H1 (cell line): ENCODE data around the gene TRIM67. TPM values are rescaled to one million over a fixed set of nuclear protein-coding genes. Genes with fewer than 3 reads are reported as not detected.

Experiments used
- CTCF ChIA-PET: fragments of 300-600 bp; sonication (Branson Sonifier 250); formaldehyde crosslinking; loops from one replicate; lab custom pipeline; 2021; ENCODE audit not compliant: partially characterized antibody; lab: Charles Lee
- POLR2A ChIA-PET: fragments of 300-600 bp; sonication (Branson Sonifier 250); formaldehyde crosslinking; loops from one replicate; lab custom pipeline; 2021; ENCODE audit warnings: inconsistent platforms; ENCODE audit not compliant: partially characterized antibody; lab: Charles Lee
- DNase-seq, 2 experiments: peaks; one replicate each; pipeline versions ENCODE4 v3.0.0 to v3.0.0-alpha.2; 2010 to 2022; ENCODE audit warnings: low spot score in 2 of 2, low read depth in 1 of 2, mixed read lengths in 1 of 2
- FAIRE-seq: peaks from 2 replicates; lab custom pipeline; 2011; peaks lifted over from hg19 to GRCh38; lab: Jason Lieb, UNC
- H2AFZ ChIP-seq: 2 replicates; pipeline ENCODE4 v1.8.1; 2012; ENCODE audit warnings: low read length, inconsistent platforms
- H2AK5ac ChIP-seq: 2 replicates; pipeline ENCODE4 v1.6.1; 2013; ENCODE audit warnings: low read depth, low read length
- H2BK120ac ChIP-seq: replicated peaks from 2 replicates; pipeline ENCODE3; 2013; ENCODE audit warnings: low read depth, low read length, inconsistent platforms
- H2BK12ac ChIP-seq: 2 replicates; pipeline ENCODE4 v1.6.1; 2013; ENCODE audit warnings: low read depth, low read length
- H2BK15ac ChIP-seq: 2 replicates; pipeline ENCODE4 v1.6.1; 2013; ENCODE audit warnings: low read length
- H2BK20ac ChIP-seq: 2 replicates; pipeline ENCODE4 v1.6.1; 2013; ENCODE audit warnings: low read length
- H2BK5ac ChIP-seq: 2 replicates; pipeline ENCODE4 v1.6.1; 2013; ENCODE audit warnings: low read depth, low read length
- H3K14ac ChIP-seq: 2 replicates; pipeline ENCODE4 v1.6.1; 2013; ENCODE audit warnings: inconsistent platforms; ENCODE audit not compliant: insufficient read length
- H3K18ac ChIP-seq: 2 replicates; pipeline ENCODE4 v1.6.1; 2013; ENCODE audit warnings: low read length; ENCODE audit errors: extremely low read depth
- H3K23ac ChIP-seq: 2 replicates; pipeline ENCODE4 v1.6.1; 2013; ENCODE audit warnings: inconsistent platforms; ENCODE audit not compliant: insufficient read length
- H3K23me2 ChIP-seq: 2 replicates; pipeline ENCODE4 v1.6.1; 2013; ENCODE audit warnings: low read depth, low read length
- H3K27ac ChIP-seq: 2 replicates; pipeline ENCODE4 v1.6.1; 2011; ENCODE audit warnings: low read depth, low read length, inconsistent platforms
- H3K27me3 ChIP-seq, 4 experiments: replicated peaks in 1 of 4; 1 replicate in 1 of 4; 2 replicates in 3 of 4; pipeline versions ENCODE4 v1.6.1 to v1.8.1; 2011 to 2013; ENCODE audit warnings: low read length in 3 of 4, mild to moderate bottlenecking in 3 of 4, inconsistent platforms in 2 of 4, mixed read lengths in 2 of 4, moderate library complexity in 1 of 4; ENCODE audit not compliant: control insufficient read depth in 3 of 4, insufficient read depth in 3 of 4; ENCODE audit errors: extremely low read depth in 1 of 4
- H3K36me3 ChIP-seq, 4 experiments: 2 replicates each; pipeline versions ENCODE4 v1.6.1 to v1.8.1; 2011 to 2013; ENCODE audit warnings: mild to moderate bottlenecking in 4 of 4, low read length in 3 of 4, moderate library complexity in 2 of 4, control low read depth in 1 of 4, inconsistent platforms in 1 of 4; ENCODE audit not compliant: insufficient read depth in 4 of 4, control insufficient read depth in 2 of 4
- H3K4ac ChIP-seq: replicated peaks from 2 replicates; pipeline ENCODE3; 2013; ENCODE audit warnings: low read length, low read depth, mixed read lengths, inconsistent platforms; ENCODE audit not compliant: insufficient read length
- H3K4me1 ChIP-seq, 4 experiments: replicated peaks in 1 of 4; 1 replicate in 1 of 4; 2 replicates in 3 of 4; pipeline versions ENCODE4 v1.6.1 to v1.8.1; 2011 to 2013; ENCODE audit warnings: low read length in 3 of 4, inconsistent platforms in 2 of 4, mixed read lengths in 1 of 4; ENCODE audit not compliant: insufficient read depth in 4 of 4, control insufficient read depth in 3 of 4
- H3K4me2 ChIP-seq, 2 experiments: 2 replicates each; pipeline versions ENCODE4 v1.6.1 to v1.8.1; 2011 to 2013; ENCODE audit warnings: low read depth in 2 of 2, low read length in 2 of 2, control low read depth in 1 of 2, inconsistent platforms in 1 of 2, mild to moderate bottlenecking in 1 of 2; ENCODE audit not compliant: insufficient read depth in 1 of 2
- H3K4me3 ChIP-seq, 4 experiments: fragments of 200-600, 300-600 bp in 1 of 4; sonication (generic), shearing (Covaris generic), sonication (Bioruptor Twin) in 1 of 4; 2 replicates each; pipeline versions ENCODE4 v1.5.1 to v1.8.1; 2011 to 2016; ENCODE audit warnings: low read length in 4 of 4, low read depth in 3 of 4, control low read depth in 2 of 4, inconsistent platforms in 2 of 4, mild to moderate bottlenecking in 2 of 4, mixed read lengths in 1 of 4, moderate library complexity in 1 of 4; ENCODE audit not compliant: insufficient read depth in 2 of 4; ENCODE audit errors: extremely low read depth in 1 of 4
- H3K56ac ChIP-seq: replicated peaks from 2 replicates; pipeline ENCODE3; 2013; ENCODE audit warnings: low read depth, mild to moderate bottlenecking, mixed read lengths, low read length, inconsistent platforms; ENCODE audit not compliant: insufficient read length
- H3K79me1 ChIP-seq: 2 replicates; pipeline ENCODE4 v1.6.1; 2013; ENCODE audit warnings: low read depth, low read length, control low read depth
- H3K79me2 ChIP-seq, 2 experiments: 2 replicates each; pipeline versions ENCODE4 v1.6.1 to v1.8.1; 2012 to 2013; ENCODE audit warnings: low read length in 2 of 2, mild to moderate bottlenecking in 2 of 2, inconsistent platforms in 1 of 2; ENCODE audit not compliant: insufficient read depth in 2 of 2, control insufficient read depth in 1 of 2
- H3K9ac ChIP-seq, 4 experiments: replicated peaks in 1 of 4; 1 replicate in 1 of 4; 2 replicates in 3 of 4; pipeline versions ENCODE4 v1.6.1 to v1.8.1; 2011 to 2013; ENCODE audit warnings: low read depth in 3 of 4, low read length in 3 of 4, control low read depth in 2 of 4, mild to moderate bottlenecking in 2 of 4, moderate library complexity in 2 of 4, inconsistent platforms in 1 of 4; ENCODE audit errors: extremely low read depth in 1 of 4
- H3K9me3 ChIP-seq, 2 experiments: 2 replicates each; pipeline versions ENCODE4 v1.6.1 to v1.8.1; 2012 to 2013; ENCODE audit warnings: mild to moderate bottlenecking in 2 of 2, moderate library complexity in 2 of 2, control low read depth in 1 of 2, inconsistent platforms in 1 of 2, low read depth in 1 of 2, low read length in 1 of 2, mixed read lengths in 1 of 2; ENCODE audit not compliant: insufficient read depth in 2 of 2
- H4K20me1 ChIP-seq, 2 experiments: replicated peaks in 1 of 2; 2 replicates each; pipeline versions ENCODE3 to v1.8.1; 2011 to 2013; ENCODE audit warnings: inconsistent platforms in 2 of 2, low read length in 2 of 2, mild to moderate bottlenecking in 1 of 2; ENCODE audit not compliant: insufficient read depth in 2 of 2, control insufficient read depth in 1 of 2
- H4K5ac ChIP-seq: 2 replicates; pipeline ENCODE4 v1.6.1; 2013; ENCODE audit warnings: low read length, low read depth, mixed read lengths, inconsistent platforms; ENCODE audit not compliant: insufficient read length
- H4K8ac ChIP-seq: 2 replicates; pipeline ENCODE4 v1.8.0; 2013; ENCODE audit warnings: mild to moderate bottlenecking, moderate library complexity, low read length, inconsistent platforms; ENCODE audit not compliant: insufficient read depth; ENCODE audit errors: extremely low read depth
- H4K91ac ChIP-seq: replicated peaks from 2 replicates; pipeline ENCODE3; 2013; ENCODE audit warnings: low read length, mixed read lengths, inconsistent platforms; ENCODE audit not compliant: insufficient read length
- BCL11A ChIP-seq, 2 experiments: IDR thresholded peaks; one replicate each; pipeline ENCODE4 v1.6.1; 2011; ENCODE audit warnings: low read depth in 2 of 2, low read length in 2 of 2, mild to moderate bottlenecking in 2 of 2
- CBX8 ChIP-seq: fragments of 300-800, 300-1000 bp; sonication (generic); IDR thresholded peaks from 2 replicates; pipeline ENCODE4 v1.7.1; 2016; ENCODE audit warnings: low read depth, low read length, borderline replicate concordance
- CEBPB ChIP-seq: IDR thresholded peaks from 2 replicates; pipeline ENCODE4 v1.6.1; 2012; ENCODE audit warnings: low read depth, low read length
- KDM1A ChIP-seq: fragments of 200-600, 300-600 bp; sonication (generic); IDR thresholded peaks from 2 replicates; pipeline ENCODE4 v1.7.1; 2016; ENCODE audit warnings: mild to moderate bottlenecking, low read length, borderline replicate concordance
- KDM4A ChIP-seq: IDR thresholded peaks from one replicate; pipeline ENCODE4 v1.7.1; 2012; ENCODE audit warnings: low read depth, mild to moderate bottlenecking, moderate library complexity, low read length, inconsistent platforms; ENCODE audit not compliant: severe bottlenecking
- MAFK ChIP-seq: IDR thresholded peaks from 2 replicates; pipeline ENCODE4 v1.6.1; 2012; ENCODE audit warnings: low read depth, mild to moderate bottlenecking, improper control_type of control experiment, low read length
- RFX5 ChIP-seq: IDR thresholded peaks from 2 replicates; pipeline ENCODE4 v1.6.1; 2011; ENCODE audit warnings: low read depth, low read length, improper control_type of control experiment, borderline replicate concordance
- SP2 ChIP-seq: IDR thresholded peaks from 2 replicates; pipeline ENCODE4 v1.6.1; 2012; ENCODE audit warnings: mild to moderate bottlenecking, low read length, inconsistent platforms
- TAF7 ChIP-seq: optimal IDR thresholded peaks from 2 replicates; pipeline ENCODE3; 2011; ENCODE audit warnings: low read depth, mild to moderate bottlenecking, inconsistent platforms, low read length, moderate library complexity, borderline replicate concordance
- whole genome bisulfite sequencing, 2 experiments: shearing (Covaris generic) in 1 of 2; methylation state at CpG; one replicate each; pipeline versions ENCODE4 v1.1.6 to v1.1.7; 2013 to 2015; ENCODE audit warnings: low lambda C conversion rate in 2 of 2, mixed read lengths in 2 of 2, inconsistent platforms in 1 of 2, low coverage in 1 of 2, missing lambda C conversion rate in 1 of 2; ENCODE audit not compliant: insufficient replicate concordance in 2 of 2, insufficient coverage in 1 of 2, insufficient read length in 1 of 2; ENCODE audit errors: extremely low coverage in 1 of 2, missing lambda C conversion rate in 1 of 2; 5-methylcytosine and 5-hydroxymethylcytosine counted together
- polyA plus RNA-seq, 7 experiments: library from polyadenylated mRNA; depleted of rRNA in 3 of 7; stranded (reverse) in 5 of 7; unstranded in 2 of 7; fragments of >200 nt in 5 of 7; fragments of 200-250 nt in 2 of 7; gene quantifications; 1 replicate in 5 of 7; 2 replicates in 1 of 7; 4 replicates in 1 of 7; pipeline versions ENCODE4 v1.2.1 to v1.2.3, GENCODE V29; 2011 to 2013; ENCODE audit warnings: missing spikeins in 2 of 7, mixed read lengths in 2 of 7
- total RNA-seq: library from RNA; stranded (reverse); fragmentation: NEBNext Ultra II Directional; extraction: Animal tissue kit (Norgen Biotek cat#: 25700); gene quantifications from 2 replicates; pipeline ENCODE4 v1.2.1, GENCODE V29; 2021
- TF ChIP-seq, protein P1 (sequence below): IDR thresholded peaks from 2 replicates; pipeline ENCODE4 v1.6.1; 2011; ENCODE audit warnings: low read length, improper control_type of control experiment

The TRIM67 gene
- total and polyA plus RNA-seq, 2 of the 8 experiments (the other 6 are each of a cell fraction or from before 2014, with no cell fraction given), result under 0.01 TPM; not detected in 1

DNA sequence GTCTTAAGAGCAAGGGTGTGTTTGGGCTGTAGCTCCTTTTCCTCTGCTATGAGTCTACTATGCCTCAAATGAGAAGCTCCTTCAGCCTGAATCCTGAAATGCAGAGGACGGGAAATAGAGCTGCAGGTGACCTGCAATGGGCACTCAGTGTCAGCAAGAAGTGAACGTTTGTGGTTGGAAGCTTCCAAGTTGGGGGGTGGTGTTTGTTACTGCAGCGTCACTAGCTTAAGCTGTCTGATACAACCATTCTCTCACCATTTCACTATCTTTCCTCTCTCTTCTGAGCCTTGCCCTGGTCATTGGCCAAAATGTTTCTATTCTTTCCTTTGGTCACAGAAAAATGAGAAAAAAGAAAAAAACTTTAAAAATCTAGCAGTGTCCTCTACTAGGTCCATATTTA lies 19.4 kb downstream of the TRIM67 start:
- H3K4me2 ChIP-seq, result no peak overlapping the region
- H3K9me3 ChIP-seq, result no peaks in the 10 kb centered on the region
- TF ChIP-seq KDM4A, result no peak
- TF ChIP-seq BCL11A (IDR thresholded peaks at IDR 0.05; ENCODE audit: low read depth in 2 of 2, low read length in 2 of 2), result no peak
- TF ChIP-seq SP2, result no peak
- TF ChIP-seq RFX5, result no peak
- TF ChIP-seq CBX8, result no peak
- TF ChIP-seq KDM1A, result no peak
- TF ChIP-seq, protein P1, sequence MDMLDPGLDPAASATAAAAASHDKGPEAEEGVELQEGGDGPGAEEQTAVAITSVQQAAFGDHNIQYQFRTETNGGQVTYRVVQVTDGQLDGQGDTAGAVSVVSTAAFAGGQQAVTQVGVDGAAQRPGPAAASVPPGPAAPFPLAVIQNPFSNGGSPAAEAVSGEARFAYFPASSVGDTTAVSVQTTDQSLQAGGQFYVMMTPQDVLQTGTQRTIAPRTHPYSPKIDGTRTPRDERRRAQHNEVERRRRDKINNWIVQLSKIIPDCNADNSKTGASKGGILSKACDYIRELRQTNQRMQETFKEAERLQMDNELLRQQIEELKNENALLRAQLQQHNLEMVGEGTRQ, result no peak
- no peak for TF ChIP-seq TAF7
- TF ChIP-seq CEBPB, result no peak
- TF ChIP-seq MAFK, result no peak
- H2AK5ac ChIP-seq, result no peak overlapping the region
- 84% methylated on average over 3 of the region's 3 CpGs; no CpG with 5 or more reads in 1 of the 2 experiments for WGBS, 2 experiments
- no peak overlapping the region for H3K23ac ChIP-seq
- no peak overlapping the region for H3K4me3 ChIP-seq
- H4K91ac ChIP-seq, result no peak overlapping the region
- POLR2A ChIA-PET, result no interaction called here
- no peak overlapping the region for H4K5ac ChIP-seq
- H3K27ac ChIP-seq, result no peak overlapping the region
- no peak overlapping the region for H2BK15ac ChIP-seq
- FAIRE-seq (no peak), DNase-seq (no peak)
- H3K79me1 ChIP-seq, result no peaks in the 10 kb centered on the region
- no peak overlapping the region for H4K8ac ChIP-seq
- peaks cover 0 to 12% (median 6%) of the 10 kb centered on the region in 4 experiments; a peak in 3 of 7 replicates for H3K27me3 ChIP-seq
- no peak overlapping the region for H3K56ac ChIP-seq
- H2BK12ac ChIP-seq, result no peak overlapping the region
- H3K4ac ChIP-seq, result no peak overlapping the region
- H3K23me2 ChIP-seq, result no peaks in the 10 kb centered on the region
- no peaks in the 10 kb centered on the region for H3K36me3 ChIP-seq
- CTCF ChIA-PET, result interaction anchor here (0.5 to 3.7 kb wide), 5 partner anchors 9 to 384 kb away, joined by 3 to 34 read pairs (median 3); no protein-coding TSS in a partner anchor
- H3K4me1 ChIP-seq, result peaks cover 0 to 11% (median 8%) of the 10 kb centered on the region in 4 experiments; a peak in 5 of 7 replicates
- H2BK120ac ChIP-seq, result no peak overlapping the region
- H4K20me1 ChIP-seq, result no peaks in the 10 kb centered on the region
- H2AFZ ChIP-seq, result no peak overlapping the region
- H3K9ac ChIP-seq, result no peak overlapping the region
- H2BK20ac ChIP-seq, result no peak overlapping the region
- no peak overlapping the region for H2BK5ac ChIP-seq
- H3K79me2 ChIP-seq, result no peaks in the 10 kb centered on the region
- no peak overlapping the region for H3K14ac ChIP-seq
- H3K18ac ChIP-seq, result no peak overlapping the region
